GM10266 (cell line): ENCODE results near the gene SORCS1.
"Not testable (repeated sequence)": the region's sequence is repeated elsewhere in the genome, so short reads cannot be mapped to it uniquely, and the experiment has no call there.

Experiments
- DNase-seq: peaks from one replicate; pipeline ENCODE4 v3.0.0; 2012; ENCODE audit errors: extremely low spot score
- CTCF ChIP-seq: IDR thresholded peaks from 2 replicates; pipeline ENCODE4 v1.5.1; 2012; ENCODE audit warnings: mild to moderate bottlenecking, low read depth; ENCODE audit not compliant: control insufficient read depth, insufficient read depth; ENCODE audit errors: missing control alignments

The SORCS1 gene

GRCh38 chr10:106930751-106931150, 233.8 kb downstream of the SORCS1 start:
- DNase-seq, result no peak
- TF ChIP-seq CTCF, result no peak

- TF ChIP-seq CTCF, result no peak
- DNase-seq, result no peak
Observed at GRCh38 chr10:106929291-106929895, 235.1 kb downstream of the SORCS1 start.

GRCh38 chr10:106928151-106928550, 236.4 kb downstream of the SORCS1 start:
- DNase-seq, result not testable (repeated sequence)

GRCh38 chr10:106925191-106925590, 239.3 kb downstream of the SORCS1 start:
- TF ChIP-seq CTCF, result no peak
- DNase-seq, result no peak

GRCh38 chr10:106920538-106920937, 244.0 kb downstream of the SORCS1 start:
- no peak for TF ChIP-seq CTCF
- DNase-seq, result no peak

- TF ChIP-seq CTCF, result no peak
- DNase-seq, result peak; percentile 34
Observed at GRCh38 chr10:106919871-106920282, 244.6 kb downstream of the SORCS1 start.

- DNase-seq, result no peak
- no peak for TF ChIP-seq CTCF
Observed at GRCh38 chr10:106917452-106918055, 247.0 kb downstream of the SORCS1 start.
